BLaER1 (cell line): ENCODE results near the gene MYOM3.

Source experiments
- H3K27ac ChIP-seq: shearing (Covaris generic); formaldehyde crosslinking; 2 replicates; pipeline ENCODE4 v1.8.1; 2022
- H3K27me3 ChIP-seq: shearing (Covaris generic); formaldehyde crosslinking; 2 replicates; pipeline ENCODE4 v1.8.1; 2022
- H3K36me3 ChIP-seq: shearing (Covaris generic); formaldehyde crosslinking; 2 replicates; pipeline ENCODE4 v1.8.1; 2022
- H3K4me1 ChIP-seq: shearing (Covaris generic); formaldehyde crosslinking; 2 replicates; pipeline ENCODE4 v1.8.1; 2022
- H3K4me2 ChIP-seq: shearing (Covaris generic); formaldehyde crosslinking; 2 replicates; pipeline ENCODE4 v1.8.1; 2022
- H3K4me3 ChIP-seq: shearing (Covaris generic); formaldehyde crosslinking; 2 replicates; pipeline ENCODE4 v1.8.1; 2022
- H3K9ac ChIP-seq: shearing (Covaris generic); formaldehyde crosslinking; 2 replicates; pipeline ENCODE4 v1.8.1; 2022
- H3K9me3 ChIP-seq: shearing (Covaris generic); formaldehyde crosslinking; 2 replicates; pipeline ENCODE4 v1.8.1; 2022
- H4K20me1 ChIP-seq: shearing (Covaris generic); formaldehyde crosslinking; 2 replicates; pipeline ENCODE4 v1.8.1; 2022
- Cebpa-rat ChIP-seq: shearing (Covaris generic); IDR thresholded peaks from 2 replicates; pipeline ENCODE4 v1.8.1; 2022

MYOM3 gene

GRCh38 chr1:24007079-24007478 lies 104.9 kb downstream of the MYOM3 start:
- no peak for TF ChIP-seq Cebpa-rat
- H3K9me3 ChIP-seq: peaks cover 7% of the 10 kb centered on the region; the same call in 1 of the 2 replicates
- H3K36me3 ChIP-seq: no peaks in the 10 kb centered on the region
- H3K27me3 ChIP-seq: no peaks in the 10 kb centered on the region
- no peak overlapping the region for H3K4me2 ChIP-seq
- H3K27ac ChIP-seq: no peak overlapping the region
- H3K4me3 ChIP-seq: no peak overlapping the region
- peaks cover 50% of the 10 kb centered on the region for H3K4me1 ChIP-seq
- no peak overlapping the region for H3K9ac ChIP-seq
- H4K20me1 ChIP-seq: 0 out of 2 replicates have a peak, but pooled peaks cover 4% of the 10 kb centered on the region
